ENCODE results near the gene DNAJC18.

Gene DNAJC18

GRCh38 chr5:139374909-139375308 lies 64.4 kb downstream of the DNAJC18 start:
- no peak overlapping the region for H3K27ac ChIP-seq (ENCODE audit: low read depth, low read length)
- H3K4me1 ChIP-seq (ENCODE audit: insufficient read depth, low read length) = no peaks in the 10 kb centered on the region
- H3K9me3 ChIP-seq (ENCODE audit: insufficient read depth, low read depth, low read length) = no peaks in the 10 kb centered on the region
- peaks cover 20% of the 10 kb centered on the region for H3K36me3 ChIP-seq (ENCODE audit: insufficient read depth, low read length)
- H3K9ac ChIP-seq (ENCODE audit: low read depth, low read length) = no peak overlapping the region
- no peak overlapping the region for H3K4me3 ChIP-seq (ENCODE audit: low read length)
- 89% methylated on average over 2 of the region's 2 CpGs for WGBS
- H3K27me3 ChIP-seq (ENCODE audit: insufficient read depth, low read length) = no peaks in the 10 kb centered on the region

GRCh38 chr5:139371482-139372435 lies 67.6 kb downstream of the DNAJC18 start:
- no peak overlapping the region for H3K9ac ChIP-seq (ENCODE audit: low read depth, low read length)
- H3K27me3 ChIP-seq (ENCODE audit: insufficient read depth, low read length) = no peaks in the 10 kb centered on the region
- no peaks in the 10 kb centered on the region for H3K9me3 ChIP-seq (ENCODE audit: insufficient read depth, low read depth, low read length)
- peaks cover 48% of the 10 kb centered on the region for H3K36me3 ChIP-seq (ENCODE audit: insufficient read depth, low read length)
- no peaks in the 10 kb centered on the region for H3K4me1 ChIP-seq (ENCODE audit: insufficient read depth, low read length)
- no peak overlapping the region for H3K4me3 ChIP-seq (ENCODE audit: low read length)
- WGBS = 98% methylated on average over 7 of the region's 7 CpGs
- no peak overlapping the region for H3K27ac ChIP-seq (ENCODE audit: low read depth, low read length)

DNA sequence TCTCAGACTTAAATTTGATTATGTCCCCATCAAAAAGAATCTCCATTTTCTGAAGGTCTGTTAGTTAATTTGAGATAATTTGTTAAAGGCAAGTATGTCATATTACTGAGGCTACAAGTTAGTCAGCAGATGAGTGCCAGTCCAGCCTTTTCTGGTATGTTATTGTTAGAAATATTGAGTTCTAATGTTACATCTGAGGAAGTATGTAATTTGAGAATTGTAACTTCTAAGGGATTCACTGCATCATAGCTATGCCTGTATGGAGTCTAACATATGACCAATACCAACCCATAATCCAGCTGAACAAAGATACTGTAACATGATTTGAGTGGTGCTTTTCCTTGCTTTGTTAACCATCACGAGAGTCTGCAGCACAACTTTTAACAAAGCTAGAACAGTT lies 70.1 kb downstream of the DNAJC18 start:
- no peak overlapping the region for H3K9ac ChIP-seq (ENCODE audit: low read depth, low read length)
- 100% methylated on average over 1 of the region's 1 CpG for WGBS
- no peak overlapping the region for H3K27ac ChIP-seq (ENCODE audit: low read depth, low read length)

GRCh38 chr5:139368613-139369012 lies 70.7 kb downstream of the DNAJC18 start:
- H3K4me1 ChIP-seq (ENCODE audit: insufficient read depth, low read length) = no peaks in the 10 kb centered on the region
- peaks cover 78% of the 10 kb centered on the region for H3K36me3 ChIP-seq (ENCODE audit: insufficient read depth, low read length)
- 90% methylated on average over 2 of the region's 2 CpGs for WGBS

More for the DNA sequence above, 70.1 kb downstream of the DNAJC18 start:
- H3K9me3 ChIP-seq (ENCODE audit: insufficient read depth, low read depth, low read length) = no peaks in the 10 kb centered on the region
- H3K36me3 ChIP-seq (ENCODE audit: insufficient read depth, low read length) = peaks cover 73% of the 10 kb centered on the region
- H3K4me1 ChIP-seq (ENCODE audit: insufficient read depth, low read length) = no peaks in the 10 kb centered on the region
- no peaks in the 10 kb centered on the region for H3K27me3 ChIP-seq (ENCODE audit: insufficient read depth, low read length)
- H3K4me3 ChIP-seq (ENCODE audit: low read length) = no peak overlapping the region

DNA sequence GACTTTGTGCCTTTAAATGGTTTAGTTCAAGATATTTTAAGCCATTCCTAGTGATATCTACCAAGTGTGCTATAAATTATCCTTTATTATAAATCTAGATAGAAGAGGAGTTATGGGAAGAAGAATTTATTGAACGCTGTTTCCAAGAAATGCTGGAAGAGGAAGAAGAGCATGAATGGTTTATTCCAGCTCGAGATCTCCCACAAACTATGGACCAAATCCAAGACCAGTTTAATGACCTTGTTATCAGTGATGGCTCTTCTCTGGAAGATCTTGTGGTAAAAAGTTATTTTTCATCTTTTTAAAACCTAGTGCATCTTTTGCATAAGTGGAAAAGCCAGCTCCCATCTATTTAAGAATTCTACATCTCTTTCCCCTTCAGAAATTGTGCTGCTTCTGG lies 74.9 kb downstream of the DNAJC18 start:
- WGBS = 100% methylated on average over 2 of the region's 2 CpGs
- Histone ChIP-seq H3K27me3 (ENCODE audit: insufficient read depth, low read length) (no peaks in the 10 kb centered on the region), H3K27ac (ENCODE audit: low read depth, low read length) (no peak overlapping the region), H3K9ac (ENCODE audit: low read depth, low read length) (no peak overlapping the region), H3K9me3 (ENCODE audit: insufficient read depth, low read depth, low read length) (no peaks in the 10 kb centered on the region), H3K4me3 (ENCODE audit: low read length) (no peak overlapping the region), H3K36me3 (ENCODE audit: insufficient read depth, low read length) (peaks cover 63% of the 10 kb centered on the region), H3K4me1 (ENCODE audit: insufficient read depth, low read length) (no peaks in the 10 kb centered on the region)

More at GRCh38 chr5:139368613-139369012, 70.7 kb downstream of the DNAJC18 start:
- Histone ChIP-seq H3K4me3 (ENCODE audit: low read length) (no peak overlapping the region), H3K27ac (ENCODE audit: low read depth, low read length) (no peak overlapping the region), H3K9me3 (ENCODE audit: insufficient read depth, low read depth, low read length) (no peaks in the 10 kb centered on the region), H3K9ac (ENCODE audit: low read depth, low read length) (no peak overlapping the region), H3K27me3 (ENCODE audit: insufficient read depth, low read length) (no peaks in the 10 kb centered on the region)

GRCh38 chr5:139363937-139364336 lies 75.4 kb downstream of the DNAJC18 start:
- Histone ChIP-seq H3K4me1 (ENCODE audit: insufficient read depth, low read length) (no peaks in the 10 kb centered on the region), H3K36me3 (ENCODE audit: insufficient read depth, low read length) (peaks cover 58% of the 10 kb centered on the region), H3K27ac (ENCODE audit: low read depth, low read length) (no peak overlapping the region), H3K9me3 (ENCODE audit: insufficient read depth, low read depth, low read length) (no peaks in the 10 kb centered on the region), H3K27me3 (ENCODE audit: insufficient read depth, low read length) (no peaks in the 10 kb centered on the region), H3K4me3 (ENCODE audit: low read length) (no peak overlapping the region), H3K9ac (ENCODE audit: low read depth, low read length) (no peak overlapping the region)
- 99% methylated on average over 2 of the region's 2 CpGs for WGBS

DNA sequence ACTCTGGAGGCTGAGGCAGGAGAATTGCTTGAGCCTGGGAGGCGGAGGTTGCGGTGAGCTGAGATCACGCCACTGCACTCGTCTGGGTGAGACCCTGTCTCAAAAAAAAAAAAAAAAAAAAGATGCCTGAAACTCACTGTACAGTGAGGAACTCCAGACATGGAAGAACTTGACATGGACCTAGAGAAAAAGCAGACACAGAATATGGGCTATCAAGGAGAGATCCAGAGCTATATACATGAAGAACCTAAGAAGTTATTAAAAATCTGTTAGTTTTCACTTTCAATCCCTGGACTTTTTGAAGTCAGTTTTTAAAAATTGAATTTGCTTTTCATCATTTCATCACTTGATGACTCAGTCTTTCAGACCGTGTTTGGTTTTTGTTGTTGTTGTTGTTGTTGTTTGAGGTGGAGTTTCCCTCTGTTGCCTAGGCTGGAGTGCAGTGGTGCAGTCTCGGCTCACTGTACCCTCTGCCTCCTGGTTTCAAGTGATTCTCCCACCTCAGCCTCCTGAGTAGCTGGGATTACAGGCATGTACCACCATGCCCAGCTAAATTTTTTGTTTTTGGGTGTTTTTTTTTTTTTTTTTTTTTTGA lies 77.4 kb downstream of the DNAJC18 start:
- H3K36me3 ChIP-seq (ENCODE audit: insufficient read depth, low read length) = peaks cover 52% of the 10 kb centered on the region
- 95% methylated on average over 6 of the region's 6 CpGs for WGBS
- no peak overlapping the region for H3K4me3 ChIP-seq (ENCODE audit: low read length)
- H3K9ac ChIP-seq (ENCODE audit: low read depth, low read length) = no peak overlapping the region
- H3K4me1 ChIP-seq (ENCODE audit: insufficient read depth, low read length) = no peaks in the 10 kb centered on the region
- H3K27ac ChIP-seq (ENCODE audit: low read depth, low read length) = no peak overlapping the region
- H3K27me3 ChIP-seq (ENCODE audit: insufficient read depth, low read length) = no peaks in the 10 kb centered on the region
- no peaks in the 10 kb centered on the region for H3K9me3 ChIP-seq (ENCODE audit: insufficient read depth, low read depth, low read length)

DNA sequence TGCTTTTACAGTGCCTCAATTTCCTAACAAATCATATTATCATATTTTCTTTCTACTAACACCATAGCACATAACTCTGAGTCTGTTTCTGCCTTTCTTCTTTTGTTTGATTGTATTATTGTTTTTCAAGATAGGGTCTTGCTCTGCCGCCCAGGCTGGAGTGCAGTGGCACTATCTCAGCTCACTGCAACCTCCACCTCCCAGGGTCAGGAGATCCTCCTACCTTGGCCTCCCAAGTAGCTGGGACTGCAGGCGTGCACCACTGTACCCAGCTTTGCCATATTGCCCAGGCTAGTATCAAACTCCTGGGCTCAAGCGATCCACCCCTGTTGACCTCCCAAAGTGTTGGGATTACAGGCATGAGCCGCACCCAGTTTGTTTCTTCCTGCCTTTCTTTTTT lies 78.9 kb downstream of the DNAJC18 start:
- no peaks in the 10 kb centered on the region for H3K4me1 ChIP-seq (ENCODE audit: insufficient read depth, low read length)
- H3K4me3 ChIP-seq (ENCODE audit: low read length) = no peak overlapping the region
- no peaks in the 10 kb centered on the region for H3K9me3 ChIP-seq (ENCODE audit: insufficient read depth, low read depth, low read length)
- WGBS = 92% methylated on average over 4 of the region's 4 CpGs
- H3K27me3 ChIP-seq (ENCODE audit: insufficient read depth, low read length) = no peaks in the 10 kb centered on the region
- no peak overlapping the region for H3K9ac ChIP-seq (ENCODE audit: low read depth, low read length)
- H3K36me3 ChIP-seq (ENCODE audit: insufficient read depth, low read length) = peaks cover 37% of the 10 kb centered on the region
- H3K27ac ChIP-seq (ENCODE audit: low read depth, low read length) = no peak overlapping the region
